CD4-positive, alpha-beta T cell treated with Interleukin-6 at 100 ng/mL for 8 hours (primary cell): ENCODE results near the gene JAK2.
"Not testable (repeated sequence)": the region's sequence is repeated elsewhere in the genome, so short reads cannot be mapped to it uniquely, and the experiment has no call there.

Experiments
- DNase-seq: peaks from one replicate; pipeline ENCODE4 v3.0.0-alpha.2; 2020; ENCODE audit warnings: mixed read lengths, low spot score

Gene JAK2

GRCh38 chr9:5042661-5043178 lies 57.6 kb downstream of the JAK2 start:
- no peak for DNase-seq

GRCh38 chr9:5043381-5043780 lies 58.3 kb downstream of the JAK2 start:
- DNase-seq: no peak

GRCh38 chr9:5044160-5044559 lies 59.1 kb downstream of the JAK2 start:
- DNase-seq: no peak

- DNase-seq: no peak
Observed at GRCh38 chr9:5052838-5053237, 67.8 kb downstream of the JAK2 start.

GRCh38 chr9:5062631-5063030 lies 77.6 kb downstream of the JAK2 start:
- no peak for DNase-seq

- no peak for DNase-seq
Observed at GRCh38 chr9:5072871-5073270, 87.8 kb downstream of the JAK2 start.

- no peak for DNase-seq
Observed at GRCh38 chr9:5073701-5074100, 88.6 kb downstream of the JAK2 start.

- no peak for DNase-seq
Observed at GRCh38 chr9:5085993-5086392, 100.9 kb downstream of the JAK2 start.

- no peak for DNase-seq
Observed at GRCh38 chr9:5089737-5090136, 104.7 kb downstream of the JAK2 start.

GRCh38 chr9:5095795-5096194 lies 110.7 kb downstream of the JAK2 start:
- DNase-seq: no peak

GRCh38 chr9:5099466-5099865 lies 114.4 kb downstream of the JAK2 start:
- no peak for DNase-seq

GRCh38 chr9:5101127-5101526 lies 116.1 kb downstream of the JAK2 start:
- not testable (repeated sequence) for DNase-seq

GRCh38 chr9:5106517-5106916 lies 121.4 kb downstream of the JAK2 start:
- DNase-seq: not testable (repeated sequence)

GRCh38 chr9:5110867-5111681 lies 126.0 kb downstream of the JAK2 start:
- no peak for DNase-seq

GRCh38 chr9:5111696-5112095 lies 126.6 kb downstream of the JAK2 start:
- no peak for DNase-seq

- DNase-seq: no peak
Observed at GRCh38 chr9:5112109-5112592, 127.1 kb downstream of the JAK2 start.

GRCh38 chr9:5112646-5113045 lies 127.6 kb downstream of the JAK2 start:
- DNase-seq: no peak

- DNase-seq: no peak
Observed at GRCh38 chr9:5113523-5113922, 128.5 kb downstream of the JAK2 start.

- DNase-seq: no peak
Observed at GRCh38 chr9:5113994-5114748, 129.1 kb downstream of the JAK2 start.

- no peak for DNase-seq
Observed at GRCh38 chr9:5122116-5122515, 137.0 kb downstream of the JAK2 start.

- DNase-seq: no peak
Observed at GRCh38 chr9:5122516-5122915, 137.4 kb downstream of the JAK2 start.

GRCh38 chr9:5140151-5140550 lies 155.1 kb downstream of the JAK2 start:
- no peak for DNase-seq

GRCh38 chr9:5144217-5144616 lies 159.1 kb downstream of the JAK2 start:
- no peak for DNase-seq
